Fibroblast of skin of scalp (primary cell): ENCODE measurements around the gene GNG12.

Source experiments
- DNase-seq: peaks from one replicate; pipeline ENCODE4 v3.0.0-alpha.2; 2013

Gene GNG12

GRCh38 chr1:67840449-67840848, 7.2 kb upstream of the GNG12 start:
- DNase-seq: peak; percentile 96

- no peak for DNase-seq
Measured at GRCh38 chr1:67839826-67840225, 6.6 kb upstream of the GNG12 start.

GRCh38 chr1:67838180-67838910, 5.1 kb upstream of the GNG12 start:
- peak; percentile 27 for DNase-seq

- DNase-seq: no peak
Measured at GRCh38 chr1:67836769-67837168, 3.5 kb upstream of the GNG12 start.

GRCh38 chr1:67835663-67836452, 2.6 kb upstream of the GNG12 start:
- DNase-seq: no peak

GRCh38 chr1:67834246-67834877, 1.1 kb upstream of the GNG12 start:
- DNase-seq: no peak

GRCh38 chr1:67833602-67833940, 304 bp upstream of the GNG12 start:
- peak; percentile 88 for DNase-seq

GRCh38 chr1:67831850-67832513, 1.3 kb downstream of the GNG12 start:
- DNase-seq: peak; percentile 59

GRCh38 chr1:67830928-67831830, 2.1 kb downstream of the GNG12 start:
- DNase-seq: no peak

DNA sequence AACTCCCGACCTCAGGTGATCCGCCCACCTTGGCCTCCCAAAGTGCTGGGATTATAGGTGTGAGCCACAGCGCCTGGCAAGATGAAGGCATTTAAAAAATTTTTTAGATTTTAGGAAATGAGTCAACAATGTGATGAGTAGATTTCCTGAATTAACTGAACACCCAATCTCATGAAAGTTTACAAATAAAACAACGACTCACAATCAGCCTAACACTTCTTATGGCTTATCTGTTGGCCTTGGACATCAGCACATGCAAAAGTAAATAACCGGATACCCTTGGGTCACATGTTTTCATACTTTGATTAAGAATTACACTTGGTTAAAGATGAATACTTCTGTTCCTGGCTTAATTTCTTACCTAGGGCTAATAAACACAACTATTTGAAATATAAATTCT, 3.0 kb downstream of the GNG12 start:
- no peak for DNase-seq

DNA sequence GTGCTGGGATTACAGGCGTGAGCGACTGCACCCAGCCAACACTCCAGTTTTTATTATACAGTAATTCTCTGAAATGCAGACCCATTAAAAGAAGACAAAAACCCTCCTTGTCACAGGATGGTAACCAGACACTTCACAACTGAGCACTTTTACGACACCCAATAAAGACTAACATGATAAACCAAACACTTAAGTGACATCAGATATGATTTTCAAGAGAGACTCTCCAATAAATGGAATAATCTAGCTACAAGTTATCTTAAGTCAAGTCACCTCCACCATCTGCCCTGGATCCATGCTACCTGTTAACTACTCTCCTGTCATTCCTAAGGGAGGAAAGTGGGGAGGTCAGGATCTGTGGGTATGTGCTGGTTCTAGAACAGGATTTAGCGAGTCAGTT, 5.6 kb downstream of the GNG12 start:
- DNase-seq: no peak

- DNase-seq: no peak
Measured at GRCh38 chr1:67825591-67825990, 7.7 kb downstream of the GNG12 start.

GRCh38 chr1:67824766-67825165, 8.5 kb downstream of the GNG12 start:
- DNase-seq: no peak

- DNase-seq: no peak
Measured at GRCh38 chr1:67823615-67824014, 9.7 kb downstream of the GNG12 start.

- no peak for DNase-seq
Measured at GRCh38 chr1:67821263-67821662, 12.0 kb downstream of the GNG12 start.

DNA sequence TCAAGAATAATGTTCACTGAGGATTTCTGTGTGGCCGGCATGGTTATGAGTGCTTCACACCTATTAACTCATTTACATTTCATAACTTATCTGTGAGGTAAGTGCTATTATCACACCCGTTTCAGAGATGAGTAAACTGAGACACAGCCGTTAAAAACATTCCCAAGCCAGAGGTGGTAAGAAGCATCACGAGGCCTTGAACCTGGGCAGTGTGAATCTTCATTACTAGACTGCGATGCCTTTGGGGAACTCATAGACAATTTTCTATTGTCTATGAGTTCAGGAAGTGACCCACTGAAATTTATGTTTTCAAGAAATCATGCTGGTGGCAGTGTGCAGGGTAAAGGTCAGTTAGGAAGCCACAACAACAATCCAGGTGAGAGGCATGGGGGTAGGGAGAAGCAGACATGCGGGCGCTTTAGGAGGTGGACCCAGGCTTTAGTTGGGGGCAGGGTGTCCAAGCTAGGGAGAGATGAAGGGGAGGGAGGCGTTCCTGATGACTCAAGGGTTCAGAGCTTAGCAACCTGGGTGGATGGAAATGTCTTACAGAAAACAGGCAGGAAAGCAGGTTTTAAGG, 14.5 kb downstream of the GNG12 start:
- DNase-seq: no peak

DNA sequence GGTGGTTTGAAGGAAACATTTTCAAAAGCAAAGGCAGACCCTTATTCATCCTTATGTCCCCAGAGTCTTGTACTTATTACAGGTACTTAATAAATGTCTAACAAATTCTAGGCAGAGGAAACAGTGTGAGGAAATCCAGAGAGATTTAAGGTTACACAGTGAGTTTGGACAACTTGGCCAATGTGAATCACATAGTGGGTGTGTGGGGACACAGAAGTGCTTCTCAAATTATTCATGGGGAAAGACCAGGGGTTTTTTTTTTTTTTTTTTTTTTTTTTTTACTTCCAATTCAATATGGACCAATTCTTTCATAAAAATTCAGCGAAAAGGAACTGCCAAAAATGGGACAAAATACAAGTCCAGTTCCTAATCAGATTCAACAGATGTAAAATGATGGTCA, 15.1 kb downstream of the GNG12 start:
- no peak for DNase-seq

- no peak for DNase-seq
Measured at GRCh38 chr1:67817319-67817718, 15.9 kb downstream of the GNG12 start.

DNA sequence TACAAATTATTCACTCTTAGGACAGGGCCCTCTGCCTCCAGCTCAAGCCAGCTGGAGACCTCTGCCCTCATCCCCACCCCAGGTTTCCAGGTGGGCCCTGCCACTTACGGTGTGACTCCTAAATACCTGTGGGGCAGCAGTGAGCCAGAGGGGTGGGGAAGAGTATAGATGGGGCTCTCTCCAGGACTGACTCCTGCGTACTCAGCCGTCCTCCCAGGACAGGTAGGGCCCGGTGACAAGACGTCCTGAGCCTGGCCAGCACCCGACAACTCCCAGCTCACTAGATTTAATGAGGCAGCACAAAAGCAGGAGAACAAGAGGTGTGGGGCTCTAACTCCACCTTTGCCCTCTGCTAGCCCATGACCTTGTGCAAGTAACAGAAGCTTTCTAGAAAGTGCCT, 16.8 kb downstream of the GNG12 start:
- DNase-seq: no peak

- DNase-seq: no peak
Measured at GRCh38 chr1:67816095-67816475, 17.2 kb downstream of the GNG12 start.

DNA sequence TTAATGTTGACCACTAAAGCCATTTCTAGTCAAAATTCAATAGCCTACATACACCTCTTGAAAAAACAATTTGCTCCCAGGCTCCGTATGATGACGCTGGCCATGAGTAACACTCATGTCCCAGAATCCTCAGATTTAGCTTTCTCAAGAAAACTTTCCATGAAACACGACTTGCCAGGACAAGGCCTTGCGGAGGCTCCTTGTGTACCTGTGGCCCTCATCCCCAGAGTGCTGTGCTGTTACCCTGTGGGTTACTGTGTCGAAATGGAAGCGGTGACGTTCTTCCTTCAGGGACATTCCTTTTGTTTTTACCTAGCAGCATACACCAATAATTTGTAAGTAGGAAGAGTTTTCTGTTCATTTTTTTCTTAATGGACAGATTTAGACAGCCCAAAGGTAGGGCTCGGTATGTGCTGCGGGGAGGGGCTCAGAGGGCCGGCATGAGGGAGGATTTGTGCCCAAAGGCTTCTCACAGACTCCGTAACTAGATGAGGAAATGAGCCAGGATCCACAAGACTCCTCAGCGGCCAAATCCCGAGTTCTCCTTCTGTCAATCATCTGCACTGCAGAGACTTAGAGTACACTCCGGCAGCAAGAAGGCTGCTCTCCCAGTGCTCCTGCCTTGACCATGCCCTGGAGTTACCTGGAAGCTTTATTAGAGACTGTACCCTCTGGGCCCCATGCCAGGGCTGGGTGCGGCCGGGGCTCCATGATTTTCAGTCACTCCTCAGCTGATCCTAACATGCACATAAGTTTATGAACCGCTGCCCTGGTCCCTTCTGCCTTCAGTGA, 17.8 kb downstream of the GNG12 start:
- no peak for DNase-seq
